Fibroblast of lung (primary cell): ENCODE measurements around the gene PDE4D. TPM values are rescaled to one million over a fixed set of nuclear protein-coding genes. Genes with fewer than 3 reads are reported as not detected.
A peak's percentile ranks its signal among the peaks of the same experiment; 100 is the strongest.

Experiments used
- DNase-seq, 2 donors: peaks; one replicate each; pipeline versions ENCODE4 v3.0.0 to v3.0.0-alpha.2; 2010; ENCODE audit warnings: low read depth in 2 of 2
- H2AFZ ChIP-seq: 2 replicates; pipeline ENCODE4 v1.5.1; 2012; ENCODE audit warnings: low read length, control low read depth, inconsistent platforms
- H3K27ac ChIP-seq: 2 replicates; pipeline ENCODE4 v1.5.1; 2011; ENCODE audit warnings: low read length, control low read depth; ENCODE audit not compliant: insufficient read depth
- H3K27me3 ChIP-seq: 2 replicates; pipeline ENCODE4 v1.5.1; 2011; ENCODE audit warnings: mild to moderate bottlenecking, low read length; ENCODE audit not compliant: control insufficient read depth, insufficient read depth
- H3K36me3 ChIP-seq: 2 replicates; pipeline ENCODE4 v1.5.1; 2011; ENCODE audit warnings: low read length; ENCODE audit not compliant: control insufficient read depth, insufficient read depth
- H3K4me1 ChIP-seq: 2 replicates; pipeline ENCODE4 v1.5.1; 2011; ENCODE audit warnings: low read length; ENCODE audit not compliant: control insufficient read depth, insufficient read depth; ENCODE audit errors: extremely low read depth
- H3K4me2 ChIP-seq: 2 replicates; pipeline ENCODE4 v1.5.1; 2011; ENCODE audit warnings: low read length, control low read depth; ENCODE audit not compliant: insufficient read depth; ENCODE audit errors: extremely low read depth
- H3K4me3 ChIP-seq, 4 experiments: fragments of 200-600 bp in 1 of 4; sonication (generic) in 1 of 4; replicated peaks in 1 of 4; 2 replicates each; pipeline ENCODE4 v1.5.1; 2011 to 2016; ENCODE audit warnings: low read length in 4 of 4, low read depth in 3 of 4, mild to moderate bottlenecking in 3 of 4, control low read depth in 2 of 4, inconsistent platforms in 1 of 4, mixed read lengths in 1 of 4; ENCODE audit not compliant: insufficient read depth in 1 of 4; ENCODE audit errors: control extremely low read depth in 1 of 4
- H3K79me2 ChIP-seq: 2 replicates; pipeline ENCODE4 v1.5.1; 2012; ENCODE audit warnings: mild to moderate bottlenecking, low read length, inconsistent platforms; ENCODE audit not compliant: control insufficient read depth, insufficient read depth
- H3K9ac ChIP-seq: 2 replicates; pipeline ENCODE4 v1.5.1; 2011; ENCODE audit warnings: mild to moderate bottlenecking, low read length, control low read depth; ENCODE audit not compliant: insufficient read depth
- H3K9me3 ChIP-seq: 2 replicates; pipeline ENCODE4 v1.5.1; 2012; ENCODE audit warnings: low read depth, low read length; ENCODE audit not compliant: control insufficient read depth, insufficient read depth
- H4K20me1 ChIP-seq: 2 replicates; pipeline ENCODE4 v1.5.1; 2011; ENCODE audit warnings: low read length; ENCODE audit not compliant: control insufficient read depth, insufficient read depth; ENCODE audit errors: extremely low read depth
- EZH2 ChIP-seq: IDR thresholded peaks from 2 replicates; pipeline ENCODE4 v1.5.1; 2012; ENCODE audit warnings: low read length, control low read depth, mild to moderate bottlenecking; ENCODE audit errors: missing control alignments
- polyA plus RNA-seq, 2 donors: library from polyadenylated mRNA; depleted of rRNA in 1 of 2; stranded (reverse) in 1 of 2; unstranded in 1 of 2; fragments of >200 nt; gene quantifications; 2 replicates each; pipeline ENCODE4 v1.2.1, GENCODE V29; 2011 to 2012; ENCODE audit warnings: missing spikeins in 1 of 2
- total RNA-seq: library from RNA; depleted of rRNA; stranded (reverse); fragments of >200 nt; gene quantifications from 2 replicates; pipeline ENCODE4 v1.2.1, GENCODE V29; 2014
- TF ChIP-seq, protein P1 (sequence below), 2 donors: IDR thresholded peaks in 1 of 2; conservative IDR thresholded peaks in 1 of 2; 1 replicate in 1 of 2; 2 replicates in 1 of 2; pipeline ENCODE4 v1.5.1; 2011 to 2012; ENCODE audit warnings: low read length in 2 of 2, control low read depth in 1 of 2, inconsistent platforms in 1 of 2, low read depth in 1 of 2, mild to moderate bottlenecking in 1 of 2

Gene PDE4D
- total and polyA plus RNA-seq, 2 donors (not counting 1 experiment from before 2014, with no cell fraction given) = 2.1 to 8.3 TPM

- Histone ChIP-seq H3K79me2 (no peaks in the 10 kb centered on the region), H3K4me3 (no peak overlapping the region), H3K27ac (no peak overlapping the region), H3K36me3 (no peaks in the 10 kb centered on the region), H3K4me1 (no peaks in the 10 kb centered on the region), H3K27me3 (no peaks in the 10 kb centered on the region), H3K9me3 (no peaks in the 10 kb centered on the region), H4K20me1 (no peaks in the 10 kb centered on the region), H3K4me2 (no peak overlapping the region), H2AFZ (no peak overlapping the region), H3K9ac (no peak overlapping the region)
- TF ChIP-seq, protein P1, sequence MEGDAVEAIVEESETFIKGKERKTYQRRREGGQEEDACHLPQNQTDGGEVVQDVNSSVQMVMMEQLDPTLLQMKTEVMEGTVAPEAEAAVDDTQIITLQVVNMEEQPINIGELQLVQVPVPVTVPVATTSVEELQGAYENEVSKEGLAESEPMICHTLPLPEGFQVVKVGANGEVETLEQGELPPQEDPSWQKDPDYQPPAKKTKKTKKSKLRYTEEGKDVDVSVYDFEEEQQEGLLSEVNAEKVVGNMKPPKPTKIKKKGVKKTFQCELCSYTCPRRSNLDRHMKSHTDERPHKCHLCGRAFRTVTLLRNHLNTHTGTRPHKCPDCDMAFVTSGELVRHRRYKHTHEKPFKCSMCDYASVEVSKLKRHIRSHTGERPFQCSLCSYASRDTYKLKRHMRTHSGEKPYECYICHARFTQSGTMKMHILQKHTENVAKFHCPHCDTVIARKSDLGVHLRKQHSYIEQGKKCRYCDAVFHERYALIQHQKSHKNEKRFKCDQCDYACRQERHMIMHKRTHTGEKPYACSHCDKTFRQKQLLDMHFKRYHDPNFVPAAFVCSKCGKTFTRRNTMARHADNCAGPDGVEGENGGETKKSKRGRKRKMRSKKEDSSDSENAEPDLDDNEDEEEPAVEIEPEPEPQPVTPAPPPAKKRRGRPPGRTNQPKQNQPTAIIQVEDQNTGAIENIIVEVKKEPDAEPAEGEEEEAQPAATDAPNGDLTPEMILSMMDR (conservative IDR thresholded peaks at IDR 0.05 in 1 of 2, IDR thresholded peaks at IDR 0.05 in 1 of 2; ENCODE audit: low read depth in 1 of 2, low read length in 2 of 2) = no peak
- TF ChIP-seq EZH2 = no peak
- DNase-seq = peak; percentile 22 to 70
These were observed 284.8 kb downstream of the PDE4D start for GRCh38 chr5:59608745-59609144.

- H3K27ac ChIP-seq = no peak overlapping the region
- H3K9ac ChIP-seq = no peak overlapping the region
- H3K4me3 ChIP-seq = no peak overlapping the region
- TF ChIP-seq, protein P1 (conservative IDR thresholded peaks at IDR 0.05 in 1 of 2, IDR thresholded peaks at IDR 0.05 in 1 of 2; ENCODE audit: low read depth in 1 of 2, low read length in 2 of 2) = no peak
- no peak for TF ChIP-seq EZH2
- H3K9me3 ChIP-seq = no peaks in the 10 kb centered on the region
- H3K4me1 ChIP-seq = no peaks in the 10 kb centered on the region
- no peak for DNase-seq
- H2AFZ ChIP-seq = no peak overlapping the region
- no peaks in the 10 kb centered on the region for H3K27me3 ChIP-seq
- no peaks in the 10 kb centered on the region for H4K20me1 ChIP-seq
- peak overlapping the region; percentile 33 for H3K4me2 ChIP-seq
- no peaks in the 10 kb centered on the region for H3K36me3 ChIP-seq
- no peaks in the 10 kb centered on the region for H3K79me2 ChIP-seq
These were observed 286.3 kb downstream of the PDE4D start for GRCh38 chr5:59607138-59607765.

- Histone ChIP-seq H3K9ac (no peak overlapping the region), H3K4me1 (no peaks in the 10 kb centered on the region), H3K36me3 (no peaks in the 10 kb centered on the region), H3K79me2 (no peaks in the 10 kb centered on the region), H3K27ac (no peak overlapping the region), H4K20me1 (no peaks in the 10 kb centered on the region), H3K9me3 (no peaks in the 10 kb centered on the region), H3K4me3 (no peak overlapping the region), H3K27me3 (no peaks in the 10 kb centered on the region), H2AFZ (no peak overlapping the region), H3K4me2 (no peak overlapping the region)
- no peak for TF ChIP-seq EZH2
- TF ChIP-seq, protein P1 (conservative IDR thresholded peaks at IDR 0.05 in 1 of 2, IDR thresholded peaks at IDR 0.05 in 1 of 2; ENCODE audit: low read depth in 1 of 2, low read length in 2 of 2) = no peak
- DNase-seq = no peak
These were observed 287.6 kb downstream of the PDE4D start for GRCh38 chr5:59605915-59606314.
